ENCODE data around the gene OR8D4. TPM values are rescaled to one million over a fixed set of nuclear protein-coding genes. Genes with fewer than 3 reads are reported as not detected.
"Not testable (repeated sequence)": the region's sequence is repeated elsewhere in the genome, so short reads cannot be mapped to it uniquely, and the experiment has no call there.

Gene OR8D4
- total RNA-seq (1 to 10 TPM in 2 of 5 donors, not detected in 3; 1.4 to 1.5 TPM), polyA plus RNA-seq (not detected)
- long read RNA-seq, donor 1, result 0 reads
- long read RNA-seq, donor 2, result 0 reads
- long read RNA-seq, donor 3, result 0 reads
- long read RNA-seq, donor 4, result 0 reads
- long read RNA-seq, donor 5, result 0 reads
- long read RNA-seq, donor 6, result 0 reads
- long read RNA-seq, donor 7, result 0 reads
- long read RNA-seq, donor 8, result 0 reads
- long read RNA-seq, donor 9, result 0 reads
- long read RNA-seq, donor 10, result 0 reads

DNA sequence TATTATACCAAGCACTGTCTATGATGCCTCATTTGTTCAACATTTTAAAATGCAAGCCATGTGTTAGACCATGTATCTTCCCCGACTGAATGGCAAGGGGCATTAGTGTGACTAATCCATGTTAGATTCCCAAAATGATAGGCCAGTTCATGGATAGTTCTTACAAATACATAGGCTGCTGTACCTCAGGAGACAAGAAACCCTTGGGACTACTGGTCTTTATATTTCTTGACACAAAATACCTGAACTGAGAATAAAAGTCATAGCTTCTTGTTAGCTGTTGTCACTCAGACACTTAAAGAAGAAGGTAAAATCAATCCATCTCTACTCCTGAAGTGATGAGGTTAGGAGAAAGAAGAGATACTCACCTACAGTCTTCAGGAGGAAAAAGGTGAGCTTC lies at the start of gene OR8D4:
OR8D4 (plus strand) TSS at position 301 of the 400 bp plus-strand sequence. CDS start 4,265 bp downstream, outside the sequence.
- no peak for DNase-seq
- H3K9me3 ChIP-seq, result no peaks in the 10 kb centered on the region
- 73 to 91% (median 88%) methylated on average over 1 of the region's 1 CpG for WGBS, 5 donors
- no peaks in the 10 kb centered on the region for H3K27me3 ChIP-seq
- TF ChIP-seq, protein P1, sequence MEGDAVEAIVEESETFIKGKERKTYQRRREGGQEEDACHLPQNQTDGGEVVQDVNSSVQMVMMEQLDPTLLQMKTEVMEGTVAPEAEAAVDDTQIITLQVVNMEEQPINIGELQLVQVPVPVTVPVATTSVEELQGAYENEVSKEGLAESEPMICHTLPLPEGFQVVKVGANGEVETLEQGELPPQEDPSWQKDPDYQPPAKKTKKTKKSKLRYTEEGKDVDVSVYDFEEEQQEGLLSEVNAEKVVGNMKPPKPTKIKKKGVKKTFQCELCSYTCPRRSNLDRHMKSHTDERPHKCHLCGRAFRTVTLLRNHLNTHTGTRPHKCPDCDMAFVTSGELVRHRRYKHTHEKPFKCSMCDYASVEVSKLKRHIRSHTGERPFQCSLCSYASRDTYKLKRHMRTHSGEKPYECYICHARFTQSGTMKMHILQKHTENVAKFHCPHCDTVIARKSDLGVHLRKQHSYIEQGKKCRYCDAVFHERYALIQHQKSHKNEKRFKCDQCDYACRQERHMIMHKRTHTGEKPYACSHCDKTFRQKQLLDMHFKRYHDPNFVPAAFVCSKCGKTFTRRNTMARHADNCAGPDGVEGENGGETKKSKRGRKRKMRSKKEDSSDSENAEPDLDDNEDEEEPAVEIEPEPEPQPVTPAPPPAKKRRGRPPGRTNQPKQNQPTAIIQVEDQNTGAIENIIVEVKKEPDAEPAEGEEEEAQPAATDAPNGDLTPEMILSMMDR (IDR thresholded peaks at IDR 0.05), result no peak
- no peak for TF ChIP-seq POLR2A (IDR thresholded peaks at IDR 0.05)
- no peak for TF ChIP-seq EP300 (IDR thresholded peaks at IDR 0.05)
- no peak for TF ChIP-seq POLR2AphosphoS5 (IDR thresholded peaks at IDR 0.05)
- H3K36me3 ChIP-seq, result no peaks in the 10 kb centered on the region
- no peaks in the 10 kb centered on the region for H3K4me1 ChIP-seq
- intact Hi-C loops (cut with DNase I; ENCODE audit: low total_unique reads), result no loop called here
- no peak within 1 kb of the TSS for H3K27ac ChIP-seq
- H3K4me3 ChIP-seq, result no peak within 1 kb of the TSS

DNA sequence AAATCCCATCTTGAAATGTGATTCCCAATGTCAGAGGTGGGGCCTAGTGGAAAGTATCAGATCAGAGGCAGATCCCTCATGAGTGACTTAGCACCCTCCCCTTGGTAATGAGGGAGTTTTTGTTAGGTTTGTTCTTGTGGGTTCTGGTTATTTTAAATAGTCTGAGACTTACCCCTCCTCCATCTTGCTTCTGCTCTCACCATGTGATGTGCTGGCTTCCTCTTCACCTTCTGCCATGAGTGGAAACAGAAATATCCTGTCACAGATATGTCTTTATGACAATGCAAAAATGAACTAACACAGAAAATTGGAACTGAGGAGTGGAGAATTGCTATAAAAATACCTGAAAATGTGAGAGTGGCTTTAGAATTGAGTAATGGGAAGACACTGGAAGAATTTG lies 49.6 kb upstream of the OR8D4 start:
- intact Hi-C loops (cut with DNase I; ENCODE audit: low total_unique reads), result no loop called here
- TF ChIP-seq EP300 (IDR thresholded peaks at IDR 0.05), result no peak
- TF ChIP-seq POLR2A (IDR thresholded peaks at IDR 0.05), result no peak
- no peak for TF ChIP-seq POLR2AphosphoS5 (IDR thresholded peaks at IDR 0.05)
- no peak for DNase-seq
- Histone ChIP-seq H3K4me3 (no peak overlapping the region), H3K9me3 (peaks cover 0 to 29% (median 5%) of the 10 kb centered on the region in 4 donors), H3K36me3 (no peaks in the 10 kb centered on the region), H3K27ac (no peak overlapping the region), H3K4me1 (no peaks in the 10 kb centered on the region), H3K27me3 (peaks cover 0 to 3% (median 0%) of the 10 kb centered on the region in 3 donors)

DNA sequence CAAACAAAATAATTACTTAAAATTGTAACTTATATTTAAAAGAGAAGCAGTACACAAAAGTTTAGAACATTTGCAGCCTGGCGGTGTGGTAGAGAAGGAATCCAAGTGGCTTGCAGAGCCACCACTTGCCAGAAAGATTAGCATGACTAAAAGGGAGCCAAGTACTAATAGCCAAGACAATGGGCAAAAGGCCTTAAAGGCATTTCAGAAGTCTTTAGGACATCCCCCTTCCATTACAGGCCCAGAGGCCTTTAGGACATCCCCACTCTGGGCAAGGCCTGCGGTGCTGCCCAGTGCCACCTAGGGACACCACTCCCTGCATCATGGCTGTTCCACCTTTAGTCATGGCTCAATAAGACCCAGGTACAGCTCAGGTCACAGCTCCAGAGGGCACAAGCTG lies 48.9 kb upstream of the OR8D4 start:
- DNase-seq, result no peak
- Histone ChIP-seq H3K27me3 (peaks cover 0 to 3% (median 0%) of the 10 kb centered on the region in 3 donors), H3K9me3 (peaks cover 0 to 29% (median 5%) of the 10 kb centered on the region in 4 donors), H3K4me1 (no peaks in the 10 kb centered on the region), H3K27ac (no peak overlapping the region), H3K36me3 (no peaks in the 10 kb centered on the region), H3K4me3 (no peak overlapping the region)
- TF ChIP-seq EP300 (IDR thresholded peaks at IDR 0.05), result no peak
- no peak for TF ChIP-seq POLR2AphosphoS5 (IDR thresholded peaks at IDR 0.05)
- TF ChIP-seq POLR2A (IDR thresholded peaks at IDR 0.05), result no peak
- TF ChIP-seq, protein P1 (IDR thresholded peaks at IDR 0.05), result no peak
- intact Hi-C loops (cut with DNase I; ENCODE audit: low total_unique reads), result no loop called here
- WGBS, 5 donors, result 75 to 100% (median 94%) methylated on average over 2 of the region's 2 CpGs

DNA sequence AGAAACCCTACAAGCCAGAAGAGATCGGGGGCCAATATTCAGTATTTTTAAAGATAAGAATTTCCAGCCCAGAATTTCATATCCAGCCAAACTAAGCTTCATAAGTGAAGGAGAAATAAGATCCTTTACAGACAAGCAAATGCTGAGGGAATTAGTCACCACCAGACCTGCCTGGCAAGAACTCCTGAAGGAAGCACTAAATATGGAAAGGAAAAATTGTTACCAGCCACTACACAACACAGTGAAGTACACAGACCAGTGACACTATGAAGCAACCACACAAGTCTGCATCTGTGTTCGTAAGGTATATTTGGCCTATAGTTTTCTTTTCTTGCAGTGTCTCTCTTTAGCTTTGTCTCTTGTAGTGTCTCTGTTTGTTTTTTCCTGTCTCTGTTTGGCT lies 45.5 kb upstream of the OR8D4 start:
- no peak for DNase-seq
- Histone ChIP-seq H3K27ac (no peak overlapping the region), H3K4me3 (no peak overlapping the region), H3K4me1 (no peaks in the 10 kb centered on the region), H3K36me3 (no peaks in the 10 kb centered on the region), H3K9me3 (peaks cover 0 to 25% (median 5%) of the 10 kb centered on the region in 4 donors), H3K27me3 (peaks cover 0 to 3% (median 0%) of the 10 kb centered on the region in 3 donors)
- TF ChIP-seq, protein P1 (IDR thresholded peaks at IDR 0.05), result no peak
- TF ChIP-seq EP300 (IDR thresholded peaks at IDR 0.05) (no peak), POLR2A (IDR thresholded peaks at IDR 0.05) (no peak), POLR2AphosphoS5 (IDR thresholded peaks at IDR 0.05) (no peak)
- intact Hi-C loops (cut with DNase I; ENCODE audit: low total_unique reads), result no loop called here
- WGBS, 5 donors, result 81 to 91% (median 88%) methylated on average over 2 of the region's 2 CpGs

DNA sequence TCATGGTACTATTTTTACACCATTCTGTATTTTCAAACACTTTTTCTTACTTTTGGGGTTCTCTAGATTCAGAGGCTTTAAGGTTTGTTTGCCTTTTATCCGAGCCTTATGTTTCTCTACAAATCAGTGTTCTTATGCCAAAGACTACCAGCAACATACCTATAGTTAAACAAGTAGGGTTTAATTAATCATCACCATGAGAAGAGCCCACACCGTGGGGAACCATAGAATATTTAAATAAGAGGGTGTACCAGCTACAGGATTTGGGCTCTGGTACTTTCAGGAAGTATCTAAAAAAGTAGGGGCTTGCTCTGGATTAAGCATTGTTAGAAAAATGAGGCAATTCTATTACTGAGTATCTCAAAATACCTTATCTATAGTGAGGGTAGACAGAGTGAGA lies 42.2 kb upstream of the OR8D4 start:
- Histone ChIP-seq H3K27ac (no peak overlapping the region), H3K4me1 (no peaks in the 10 kb centered on the region), H3K4me3 (no peak overlapping the region), H3K36me3 (no peaks in the 10 kb centered on the region), H3K9me3 (peaks cover 0 to 15% (median 3%) of the 10 kb centered on the region in 4 donors), H3K27me3 (no peaks in the 10 kb centered on the region)
- intact Hi-C loops (cut with DNase I; ENCODE audit: low total_unique reads), result no loop called here
- TF ChIP-seq, protein P1 (IDR thresholded peaks at IDR 0.05), result no peak
- 30 to 39% (median 34%) methylated on average over 2 of the region's 2 CpGs for WGBS, 5 donors
- no peak for DNase-seq

DNA sequence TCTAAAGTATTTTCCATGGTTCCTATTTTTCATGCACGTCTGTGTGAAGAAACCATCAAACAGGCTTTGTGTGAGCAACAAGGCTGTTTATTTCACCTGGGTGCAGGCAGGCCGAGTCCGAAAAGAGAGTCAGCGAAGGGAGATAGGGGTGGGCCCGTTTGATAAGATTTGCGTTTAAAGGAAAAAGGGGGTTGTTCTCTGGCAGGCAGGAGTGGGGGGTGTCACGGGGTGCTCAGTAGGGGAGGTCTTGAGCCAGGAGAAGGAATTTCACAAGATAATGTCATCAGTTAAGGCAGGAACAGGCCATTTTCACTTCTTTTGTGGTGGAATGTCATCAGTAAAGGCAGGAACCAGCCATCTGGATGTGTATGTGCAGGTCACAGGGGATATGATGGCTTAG lies 36.7 kb upstream of the OR8D4 start:
- WGBS, 5 donors, result 22 to 40% (median 29%) methylated on average over 7 of the region's 7 CpGs
- H3K4me1 ChIP-seq; H3K27me3 ChIP-seq; DNase-seq; intact Hi-C loops (cut with DNase I; ENCODE audit: low total_unique reads); H3K36me3 ChIP-seq; H3K4me3 ChIP-seq; H3K27ac ChIP-seq; H3K9me3 ChIP-seq: not testable (repeated sequence)

DNA sequence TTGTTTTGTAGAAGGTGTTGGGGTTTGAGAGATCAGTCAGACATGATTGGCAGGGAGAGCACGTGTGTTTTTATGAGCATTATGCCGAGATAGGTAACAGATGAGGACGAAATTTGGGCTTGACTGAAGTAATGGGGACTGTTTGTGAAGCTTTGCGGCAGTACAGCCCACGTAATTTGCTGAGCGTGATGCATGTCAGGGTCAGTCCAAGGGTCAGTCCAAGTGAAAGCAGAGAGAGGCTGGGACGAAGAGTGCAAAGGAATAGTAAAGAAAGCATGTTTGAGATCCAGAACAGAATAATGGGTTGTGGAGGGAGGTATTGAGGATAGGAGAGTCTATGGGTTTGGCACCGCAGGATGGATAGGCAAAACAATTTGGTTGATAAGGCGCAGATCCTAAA lies 34.2 kb upstream of the OR8D4 start:
- H3K27me3 ChIP-seq; H3K9me3 ChIP-seq; H3K4me1 ChIP-seq; DNase-seq; H3K4me3 ChIP-seq; H3K27ac ChIP-seq; H3K36me3 ChIP-seq; intact Hi-C loops (cut with DNase I; ENCODE audit: low total_unique reads): not testable (repeated sequence)
- 60 to 71% (median 68%) methylated on average over 9 of the region's 9 CpGs for WGBS, 5 donors

Data from stomach (tissue), 19 donors.